ENCODE data around the gene RSKR. TPM values are rescaled to one million over a fixed set of nuclear protein-coding genes. Genes with fewer than 3 reads are reported as not detected.

RSKR gene
- total RNA-seq, 6 donors from 2014 or later = 7.9 to 49.2 (median 11.7) TPM

DNA sequence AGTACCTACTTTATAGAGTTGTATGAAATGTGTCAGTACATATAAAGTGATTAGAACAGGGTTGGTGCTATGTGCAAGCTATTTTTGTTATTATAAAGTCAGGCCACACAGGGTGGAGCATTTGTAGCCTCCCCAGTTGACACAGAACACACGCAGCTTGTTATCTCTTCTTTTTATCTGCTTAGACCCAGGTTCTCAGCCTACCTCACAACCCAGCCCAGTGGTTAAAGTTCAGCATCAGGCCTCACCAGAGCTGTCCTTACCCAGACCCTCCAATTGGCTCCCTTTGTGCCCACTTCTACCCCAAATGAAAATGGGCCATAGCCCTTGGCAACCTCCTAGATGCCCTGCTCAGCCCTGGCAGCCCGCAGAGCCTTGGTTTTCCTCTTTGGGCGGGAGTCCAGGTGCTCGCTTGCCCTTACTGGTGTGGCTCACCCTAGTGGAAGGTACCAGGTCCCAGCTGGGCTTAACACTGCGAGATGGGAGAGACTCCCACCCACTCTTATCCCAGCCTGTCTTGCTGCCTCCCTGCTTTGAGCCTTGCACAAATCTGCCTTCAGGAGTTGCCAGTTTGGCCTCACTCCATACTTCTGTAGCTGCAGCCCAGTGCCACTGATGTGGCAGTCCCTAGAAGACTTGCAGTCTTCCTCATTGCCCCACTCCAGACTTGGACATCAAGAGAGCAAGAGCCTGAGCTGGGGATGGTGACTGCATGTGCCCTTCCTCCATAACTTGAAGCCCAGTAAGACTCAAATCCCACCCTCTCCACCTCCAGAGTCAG is 41.5 kb downstream of the RSKR start:
- Histone ChIP-seq H3K4me1 (peaks cover 24 to 37% (median 27%) of the 10 kb centered on the region in 4 donors), H3K27ac (peak overlapping the region in 1 of 4 donors; percentile 93), H3K4me3 (peak overlapping the region in 2 of 4 donors; percentile 88 to 99), H3K27me3 (no peaks in the 10 kb centered on the region), H3K9me3 (no peaks in the 10 kb centered on the region), H3K36me3 (peaks cover 0 to under 1% (median 0%) of the 10 kb centered on the region in 4 donors)
- TF ChIP-seq, protein P1, sequence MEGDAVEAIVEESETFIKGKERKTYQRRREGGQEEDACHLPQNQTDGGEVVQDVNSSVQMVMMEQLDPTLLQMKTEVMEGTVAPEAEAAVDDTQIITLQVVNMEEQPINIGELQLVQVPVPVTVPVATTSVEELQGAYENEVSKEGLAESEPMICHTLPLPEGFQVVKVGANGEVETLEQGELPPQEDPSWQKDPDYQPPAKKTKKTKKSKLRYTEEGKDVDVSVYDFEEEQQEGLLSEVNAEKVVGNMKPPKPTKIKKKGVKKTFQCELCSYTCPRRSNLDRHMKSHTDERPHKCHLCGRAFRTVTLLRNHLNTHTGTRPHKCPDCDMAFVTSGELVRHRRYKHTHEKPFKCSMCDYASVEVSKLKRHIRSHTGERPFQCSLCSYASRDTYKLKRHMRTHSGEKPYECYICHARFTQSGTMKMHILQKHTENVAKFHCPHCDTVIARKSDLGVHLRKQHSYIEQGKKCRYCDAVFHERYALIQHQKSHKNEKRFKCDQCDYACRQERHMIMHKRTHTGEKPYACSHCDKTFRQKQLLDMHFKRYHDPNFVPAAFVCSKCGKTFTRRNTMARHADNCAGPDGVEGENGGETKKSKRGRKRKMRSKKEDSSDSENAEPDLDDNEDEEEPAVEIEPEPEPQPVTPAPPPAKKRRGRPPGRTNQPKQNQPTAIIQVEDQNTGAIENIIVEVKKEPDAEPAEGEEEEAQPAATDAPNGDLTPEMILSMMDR (IDR thresholded peaks at IDR 0.05) = no peak
- no peak for TF ChIP-seq POLR2A (IDR thresholded peaks at IDR 0.05)
- TF ChIP-seq EP300 (IDR thresholded peaks at IDR 0.05) = no peak
- TF ChIP-seq POLR2AphosphoS5 (IDR thresholded peaks at IDR 0.05) = no peak
- DNase-seq = no peak
- WGBS, 2 donors = 43 to 77% methylated on average over 1 to 5 of the region's 5 CpGs
- ATAC-seq (ENCODE audit: low FRiP score in 2 of 2) = no peak

DNA sequence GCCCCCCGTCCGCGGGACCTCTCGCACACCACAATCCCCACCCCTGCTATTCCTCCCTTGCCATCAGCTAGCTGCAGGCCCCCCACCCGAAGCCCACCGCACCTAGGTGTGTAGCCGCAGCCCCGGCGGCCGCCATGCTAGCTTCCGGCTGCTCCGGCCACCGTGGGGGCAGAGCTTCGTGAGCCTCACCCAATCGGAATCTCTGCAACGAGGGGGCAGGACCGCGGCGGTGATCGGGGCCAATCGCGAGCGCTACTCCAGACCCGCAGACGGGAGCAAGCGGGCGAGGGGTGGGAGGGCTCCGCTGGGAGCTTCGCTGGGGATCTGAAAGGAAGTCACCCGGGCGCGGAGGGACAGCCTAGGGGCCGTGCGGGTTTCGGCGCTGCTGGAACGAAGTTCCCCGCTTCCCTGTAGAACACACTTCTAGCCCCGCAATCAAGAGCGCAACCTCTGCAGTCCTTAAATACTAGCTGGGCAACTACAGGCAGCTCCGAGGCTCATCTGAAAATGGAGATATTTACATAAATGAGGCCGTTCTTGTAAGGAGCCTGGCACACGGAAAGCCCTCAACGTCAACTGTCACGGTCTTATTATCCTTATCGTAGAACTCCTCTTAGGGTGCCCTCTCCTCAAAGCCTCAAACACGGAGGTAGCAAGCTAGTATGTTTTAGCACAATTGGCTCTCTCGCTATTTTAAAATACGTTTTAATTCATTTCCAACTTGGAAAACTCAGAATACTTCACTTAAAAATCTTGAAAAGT is 42.4 kb downstream of the RSKR start, which contains the start of gene PIGS:
Gene PIGS, minus strand, starts transcription at position 164 of the 762 bp plus-strand sequence. Its CDS starts 28 bp downstream, at position 136.
- TF ChIP-seq POLR2AphosphoS5 (IDR thresholded peaks at IDR 0.05) (peak; percentile 77 to 90), POLR2A (IDR thresholded peaks at IDR 0.05) (peak in 3 of 4 donors; percentile 62 to 87 (median 83)), EP300 (IDR thresholded peaks at IDR 0.05) (no peak)
- TF ChIP-seq, protein P1 (IDR thresholded peaks at IDR 0.05) = no peak
- 1 to 3% methylated on average over 8 to 33 of the region's 49 CpGs for WGBS, 2 donors
- H3K4me3 ChIP-seq = peak within 1 kb of the TSS; percentile 70 to 99 (median 92)
- peak; percentile 97 to 98 for DNase-seq
- no peaks in the 10 kb centered on the region for H3K27me3 ChIP-seq
- H3K36me3 ChIP-seq = peaks cover 0 to 4% (median 0%) of the 10 kb centered on the region in 4 donors
- peak; percentile 98 to 99 for ATAC-seq (ENCODE audit: low FRiP score in 2 of 2)
- H3K27ac ChIP-seq = peak within 1 kb of the TSS; percentile 75 to 93 (median 87)
- H3K4me1 ChIP-seq = peaks cover 18 to 29% (median 20%) of the 10 kb centered on the region in 4 donors
- H3K9me3 ChIP-seq = no peaks in the 10 kb centered on the region

DNA sequence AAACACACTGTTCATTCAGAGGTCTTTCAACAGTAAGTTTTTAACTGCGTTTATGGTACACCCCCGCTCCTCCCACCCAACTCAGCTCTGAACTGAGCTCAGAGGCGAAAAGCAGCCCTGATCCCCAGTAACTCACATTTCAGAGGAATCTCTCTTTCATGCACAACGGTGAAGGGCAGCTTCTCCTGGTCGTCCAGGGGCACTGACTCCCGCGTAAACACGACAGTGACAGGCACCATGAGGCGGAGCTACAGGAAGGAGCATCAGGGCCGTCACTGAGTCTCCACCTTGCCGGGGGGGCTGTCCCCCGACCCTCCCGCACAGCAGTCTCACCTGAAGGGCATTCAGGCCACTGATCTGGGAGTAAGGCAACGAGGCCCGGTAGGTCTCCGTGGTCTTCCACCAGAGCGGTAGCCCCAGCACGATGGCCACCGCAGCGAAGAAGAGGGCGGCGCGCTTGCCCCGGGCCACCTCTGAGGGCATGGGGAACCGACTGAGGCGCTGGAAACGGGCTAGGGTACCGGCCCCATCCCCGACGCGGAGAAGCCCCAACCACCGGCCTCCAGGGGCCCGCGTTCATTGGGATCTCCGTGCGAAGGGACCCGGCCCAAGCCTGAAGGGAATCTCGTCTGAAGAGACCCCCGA is 43.1 kb downstream of the RSKR start:
- Histone ChIP-seq H3K36me3 (peaks cover 0 to 4% (median 0%) of the 10 kb centered on the region in 4 donors), H3K27me3 (no peaks in the 10 kb centered on the region), H3K27ac (peak overlapping the region; percentile 75 to 93 (median 87)), H3K9me3 (no peaks in the 10 kb centered on the region), H3K4me1 (peaks cover 15 to 29% (median 16%) of the 10 kb centered on the region in 4 donors), H3K4me3 (peak overlapping the region; percentile 70 to 99 (median 92))
- WGBS, 2 donors = 1 to 2% methylated on average over 13 to 34 of the region's 39 CpGs
- no peak for TF ChIP-seq POLR2AphosphoS5 (IDR thresholded peaks at IDR 0.05)
- no peak for TF ChIP-seq EP300 (IDR thresholded peaks at IDR 0.05)
- TF ChIP-seq, protein P1 (IDR thresholded peaks at IDR 0.05) = no peak
- no peak for TF ChIP-seq POLR2A (IDR thresholded peaks at IDR 0.05)
- DNase-seq (peak in 1 of 2 donors; percentile 64), ATAC-seq (ENCODE audit: low FRiP score in 2 of 2) (peak; percentile 48 to 55)

DNA sequence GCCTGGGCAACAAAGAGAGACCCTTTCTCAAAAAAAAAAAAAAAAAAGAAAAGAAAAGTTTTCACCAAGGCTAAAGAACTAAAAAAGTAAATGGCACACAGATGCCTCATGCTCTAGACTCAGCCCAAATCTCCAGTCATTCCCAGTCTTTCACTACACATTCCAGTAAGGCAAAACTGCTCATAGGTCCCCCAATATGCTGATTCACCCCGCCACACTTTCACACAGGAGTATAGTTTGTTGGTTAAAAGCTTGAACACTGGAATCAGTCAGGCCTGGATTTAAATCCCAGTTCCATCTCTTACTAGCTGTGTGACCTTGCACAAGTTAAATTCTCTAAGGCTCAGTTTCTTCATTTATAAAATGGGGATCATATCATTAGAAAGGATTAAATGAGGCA is 44.5 kb downstream of the RSKR start:
- TF ChIP-seq, protein P1 (IDR thresholded peaks at IDR 0.05) = no peak
- no peak for TF ChIP-seq EP300 (IDR thresholded peaks at IDR 0.05)
- no peak for TF ChIP-seq POLR2AphosphoS5 (IDR thresholded peaks at IDR 0.05)
- no peak for TF ChIP-seq POLR2A (IDR thresholded peaks at IDR 0.05)
- Histone ChIP-seq H3K27me3 (no peaks in the 10 kb centered on the region), H3K9me3 (no peaks in the 10 kb centered on the region), H3K4me3 (no peak overlapping the region), H3K4me1 (peaks cover 15 to 32% (median 21%) of the 10 kb centered on the region in 4 donors), H3K36me3 (peaks cover 0 to 4% (median 0%) of the 10 kb centered on the region in 4 donors), H3K27ac (no peak overlapping the region)
- 86 to 100% methylated on average over 1 of the region's 1 CpG for WGBS, 2 donors
- DNase-seq (no peak), ATAC-seq (ENCODE audit: low FRiP score in 2 of 2) (no peak)
